ENCODE results near the gene BANP.

GRCh38 chr16:88113545-88114045 is 162.4 kb downstream of the BANP start:
- TF ChIP-seq CTCF (IDR thresholded peaks at IDR 0.05) (no peak), POLR2A (IDR thresholded peaks at IDR 0.05; ENCODE audit: low read depth) (no peak), EP300 (IDR thresholded peaks at IDR 0.05) (no peak), POLR2AphosphoS5 (IDR thresholded peaks at IDR 0.05) (no peak)

Data from esophagus muscularis mucosa (tissue), 4 donors.